WERI-Rb-1 (cell line): Measurements from ENCODE around the gene ZP1.

Source experiments
- DNase-seq: peaks from one replicate; pipeline ENCODE4 v3.0.0-alpha.2; 2020
- H3K27ac ChIP-seq: fragments of 250-450 bp; sonication (Bioruptor Pico); 2 replicates; pipeline ENCODE4 v1.5.1; 2020; ENCODE audit warnings: mild to moderate bottlenecking, moderate library complexity
- H3K27me3 ChIP-seq: fragments of 250-450 bp; sonication (Bioruptor Pico); 2 replicates; pipeline ENCODE4 v1.5.1; 2021; ENCODE audit warnings: mild to moderate bottlenecking, low read depth, moderate library complexity; ENCODE audit not compliant: insufficient read depth, severe bottlenecking
- H3K36me3 ChIP-seq: fragments of 250-450 bp; sonication (Bioruptor Pico); 2 replicates; pipeline ENCODE4 v1.5.1; 2020; ENCODE audit warnings: mild to moderate bottlenecking, moderate library complexity
- H3K4me3 ChIP-seq: 2 replicates; pipeline ENCODE4 v1.5.1; 2011; ENCODE audit warnings: low read depth, mild to moderate bottlenecking, control low read depth, low read length
- H3K9me3 ChIP-seq: fragments of 250-450 bp; sonication (Bioruptor Pico); 2 replicates; pipeline ENCODE4 v1.5.1; 2021; ENCODE audit warnings: mild to moderate bottlenecking, moderate library complexity; ENCODE audit not compliant: severe bottlenecking
- CTCF ChIP-seq: IDR thresholded peaks from 2 replicates; pipeline ENCODE4 v1.5.1; 2011; ENCODE audit warnings: low read depth, mild to moderate bottlenecking, control low read depth, inconsistent platforms, low read length

ZP1 gene

GRCh38 chr11:60899046-60899936 is 31.9 kb downstream of the ZP1 start:
- DNase-seq: peak; percentile 27
- no peaks in the 10 kb centered on the region for H3K9me3 ChIP-seq
- no peak overlapping the region for H3K27ac ChIP-seq
- no peak overlapping the region for H3K4me3 ChIP-seq
- peaks cover 96% of the 10 kb centered on the region for H3K36me3 ChIP-seq
- H3K27me3 ChIP-seq: no peaks in the 10 kb centered on the region
- peak; percentile 83 for TF ChIP-seq CTCF

- no peak overlapping the region for H3K4me3 ChIP-seq
- DNase-seq: no peak
- TF ChIP-seq CTCF: no peak
- peaks cover 89% of the 10 kb centered on the region for H3K36me3 ChIP-seq
- no peaks in the 10 kb centered on the region for H3K27me3 ChIP-seq
- no peak overlapping the region for H3K27ac ChIP-seq
- H3K9me3 ChIP-seq: no peaks in the 10 kb centered on the region
These were observed 32.6 kb downstream of the ZP1 start for GRCh38 chr11:60899977-60900376.

GRCh38 chr11:60900673-60901404 is 33.5 kb downstream of the ZP1 start:
- Histone ChIP-seq H3K27me3 (no peaks in the 10 kb centered on the region), H3K27ac (no peak overlapping the region), H3K36me3 (peaks cover 80% of the 10 kb centered on the region), H3K9me3 (no peaks in the 10 kb centered on the region), H3K4me3 (no peak overlapping the region)
- no peak for TF ChIP-seq CTCF
- DNase-seq: no peak

GRCh38 chr11:60902625-60903024 is 35.3 kb downstream of the ZP1 start:
- Histone ChIP-seq H3K27me3 (no peaks in the 10 kb centered on the region), H3K9me3 (no peaks in the 10 kb centered on the region), H3K4me3 (no peak overlapping the region), H3K36me3 (peaks cover 65% of the 10 kb centered on the region), H3K27ac (no peak overlapping the region)
- TF ChIP-seq CTCF: no peak
- no peak for DNase-seq

GRCh38 chr11:60905047-60905446 is 37.7 kb downstream of the ZP1 start:
- H3K27ac ChIP-seq: no peak overlapping the region
- peaks cover 41% of the 10 kb centered on the region for H3K36me3 ChIP-seq
- H3K4me3 ChIP-seq: peak overlapping the region; percentile 77
- no peaks in the 10 kb centered on the region for H3K27me3 ChIP-seq
- DNase-seq: no peak
- no peaks in the 10 kb centered on the region for H3K9me3 ChIP-seq
- no peak for TF ChIP-seq CTCF
